Cardiac muscle cell (in vitro differentiated cells and primary cell): ENCODE data around the gene SNW1. TPM values are rescaled to one million over a fixed set of nuclear protein-coding genes. Genes with fewer than 3 reads are reported as not detected.
"Not testable (repeated sequence)": the region's sequence is repeated elsewhere in the genome, so short reads cannot be mapped to it uniquely, and the experiment has no call there.

ENCODE experiments used
- DNase-seq, 2 donors: peaks; one replicate each; pipeline versions ENCODE4 v3.0.0 to v3.0.0-alpha.2; 2010 to 2017; ENCODE audit warnings: low read depth in 1 of 2, low spot score in 1 of 2
- H3K27ac ChIP-seq: fragments of 200-600 bp; sonication (generic); 2 replicates; pipeline ENCODE4 v1.5.1; 2016
- H3K27me3 ChIP-seq: fragments of 200-600 bp; sonication (generic); 2 replicates; pipeline ENCODE4 v1.6.0; 2016; ENCODE audit warnings: control low read depth
- H3K36me3 ChIP-seq: fragments of 200-600 bp; sonication (generic); 2 replicates; pipeline ENCODE4 v1.5.1; 2016; ENCODE audit warnings: control low read depth
- H3K4me1 ChIP-seq: fragments of 200-600 bp; sonication (generic); 2 replicates; pipeline ENCODE4 v1.8.1; 2017; ENCODE audit warnings: low read depth, mild to moderate bottlenecking, mixed run types
- H3K4me3 ChIP-seq: fragments of 200-600 bp; sonication (generic); 2 replicates; pipeline ENCODE4 v1.5.1; 2016; ENCODE audit warnings: mild to moderate bottlenecking
- H3K9me3 ChIP-seq: fragments of 200-600 bp; sonication (generic); 2 replicates; pipeline ENCODE4 v1.5.1; 2017; ENCODE audit warnings: low read depth, mild to moderate bottlenecking, control low read depth
- CTCF ChIP-seq: IDR thresholded peaks from 2 replicates; pipeline ENCODE4 v1.5.1; 2012; ENCODE audit warnings: low read depth, mild to moderate bottlenecking, low read length
- polyA plus RNA-seq: library from polyadenylated mRNA; unstranded; fragments of >200 nt; fragmentation: Nextera tagmentation; extraction: Ambion mirVana; gene quantifications from 2 replicates; pipeline ENCODE4 v1.2.1, GENCODE V29; 2016
- total RNA-seq: library from RNA; depleted of rRNA; stranded (reverse); fragments of >200 nt; gene quantifications from 2 replicates; pipeline ENCODE4 v1.2.3, GENCODE V29; 2016

The SNW1 gene
- total and polyA plus RNA-seq, 2 experiments from 2014 or later, result 63.3 to 66.7 TPM

GRCh38 chr14:77790566-77791224 lies 29.7 kb upstream of the SNW1 start:
- Histone ChIP-seq H3K27me3 (no peaks in the 10 kb centered on the region), H3K9me3 (no peaks in the 10 kb centered on the region)

GRCh38 chr14:77786148-77786547 lies 25.2 kb upstream of the SNW1 start:
- Histone ChIP-seq H3K4me1 (no peaks in the 10 kb centered on the region), H3K4me3 (no peak overlapping the region), H3K27me3 (no peaks in the 10 kb centered on the region), H3K9me3 (no peaks in the 10 kb centered on the region), H3K36me3 (no peaks in the 10 kb centered on the region), H3K27ac (no peak overlapping the region)
- DNase-seq, result no peak
- TF ChIP-seq CTCF, result no peak

More at GRCh38 chr14:77790566-77791224, 29.7 kb upstream of the SNW1 start:
- Histone ChIP-seq H3K4me1 (no peaks in the 10 kb centered on the region), H3K4me3 (no peak overlapping the region), H3K36me3 (no peaks in the 10 kb centered on the region), H3K27ac (no peak overlapping the region)
- TF ChIP-seq CTCF, result no peak
- no peak for DNase-seq

- Histone ChIP-seq H3K4me1 (no peaks in the 10 kb centered on the region), H3K36me3 (no peaks in the 10 kb centered on the region), H3K27me3 (no peaks in the 10 kb centered on the region), H3K9me3 (no peaks in the 10 kb centered on the region), H3K27ac (no peak overlapping the region), H3K4me3 (no peak overlapping the region)
- no peak for TF ChIP-seq CTCF
- DNase-seq, result no peak
Measured at GRCh38 chr14:77782202-77782601, 21.2 kb upstream of the SNW1 start.

GRCh38 chr14:77773966-77774365 lies 13.0 kb upstream of the SNW1 start:
- H3K4me3 ChIP-seq, DNase-seq, H3K4me1 ChIP-seq, H3K9me3 ChIP-seq, H3K27ac ChIP-seq, H3K36me3 ChIP-seq, H3K27me3 ChIP-seq: not testable (repeated sequence)

GRCh38 chr14:77768442-77769069 lies 7.6 kb upstream of the SNW1 start:
- not testable (repeated sequence) for H3K27me3 ChIP-seq, H3K36me3 ChIP-seq, DNase-seq, H3K9me3 ChIP-seq, H3K4me3 ChIP-seq, H3K4me1 ChIP-seq, H3K27ac ChIP-seq

GRCh38 chr14:77763978-77764377 lies 3.0 kb upstream of the SNW1 start:
- no peak overlapping the region for H3K27ac ChIP-seq
- no peak for DNase-seq
- no peaks in the 10 kb centered on the region for H3K9me3 ChIP-seq
- no peaks in the 10 kb centered on the region for H3K27me3 ChIP-seq
- peaks cover 6% of the 10 kb centered on the region for H3K4me1 ChIP-seq
- TF ChIP-seq CTCF, result no peak
- no peak overlapping the region for H3K4me3 ChIP-seq
- H3K36me3 ChIP-seq, result no peaks in the 10 kb centered on the region
